HG03196 (cell line): ENCODE data around the gene TWIST2.

Source experiments
- ATAC-seq: cut with Tn5 transposase; IDR thresholded peaks from one replicate; pipeline ENCODE4 v1.9.1; 2021; ENCODE audit not compliant: unreplicated experiment

The TWIST2 gene

GRCh38 chr2:238916176-238916874 is 68.4 kb downstream of the TWIST2 start:
- ATAC-seq: no peak

GRCh38 chr2:238916875-238917590 is 69.1 kb downstream of the TWIST2 start:
- no peak for ATAC-seq

- ATAC-seq: no peak
These were observed 71.4 kb downstream of the TWIST2 start for GRCh38 chr2:238919307-238919706.

GRCh38 chr2:238920053-238920452 is 72.2 kb downstream of the TWIST2 start:
- ATAC-seq: no peak

GRCh38 chr2:238920601-238921001 is 72.7 kb downstream of the TWIST2 start:
- ATAC-seq: no peak

- no peak for ATAC-seq
These were observed 73.4 kb downstream of the TWIST2 start for GRCh38 chr2:238921259-238921658.

GRCh38 chr2:238921681-238922319 is 73.9 kb downstream of the TWIST2 start:
- no peak for ATAC-seq

- no peak for ATAC-seq
These were observed 74.5 kb downstream of the TWIST2 start for GRCh38 chr2:238922435-238922834.

GRCh38 chr2:238924032-238924431 is 76.1 kb downstream of the TWIST2 start:
- ATAC-seq: no peak

- no peak for ATAC-seq
These were observed 76.9 kb downstream of the TWIST2 start for GRCh38 chr2:238924796-238925195.

GRCh38 chr2:238925281-238925680 is 77.4 kb downstream of the TWIST2 start:
- no peak for ATAC-seq

- ATAC-seq: no peak
These were observed 78.1 kb downstream of the TWIST2 start for GRCh38 chr2:238925816-238926521.

- no peak for ATAC-seq
These were observed 79.1 kb downstream of the TWIST2 start for GRCh38 chr2:238926761-238927611.

GRCh38 chr2:238927746-238928519 is 80.0 kb downstream of the TWIST2 start:
- no peak for ATAC-seq

- no peak for ATAC-seq
These were observed 80.8 kb downstream of the TWIST2 start for GRCh38 chr2:238928520-238929241.

GRCh38 chr2:238929242-238930081 is 81.6 kb downstream of the TWIST2 start:
- no peak for ATAC-seq

GRCh38 chr2:238930216-238930615 is 82.3 kb downstream of the TWIST2 start:
- no peak for ATAC-seq
